Gastrocnemius medialis (tissue), 4 donors: ENCODE data around the gene KIF3A. TPM values are rescaled to one million over a fixed set of nuclear protein-coding genes. Genes with fewer than 3 reads are reported as not detected.
A peak's percentile ranks its signal among the peaks of the same experiment; 100 is the strongest.

Experiments used
- ATAC-seq, 2 donors: fragments of 150-250 bp; one replicate each; pipeline ENCODE4 v1.9.1; 2016
- DNase-seq, 2 donors: peaks; one replicate each; pipeline ENCODE4 v3.0.0-alpha.2; 2019
- H3K27ac ChIP-seq, 4 donors: fragments of 200-600 bp; sonication (generic); 1 replicate in 1 of 4; 2 replicates in 3 of 4; pipeline ENCODE4 v1.5.1; 2016 to 2018; ENCODE audit warnings: mild to moderate bottlenecking in 2 of 4, moderate library complexity in 1 of 4
- H3K27me3 ChIP-seq, 3 donors: fragments of 200-600 bp; sonication (generic) in 2 of 3; 1 replicate in 1 of 3; 2 replicates in 2 of 3; pipeline versions ENCODE4 v1.5.1 to v1.6.0; 2016 to 2019; ENCODE audit warnings: mild to moderate bottlenecking in 1 of 3, moderate library complexity in 1 of 3
- H3K36me3 ChIP-seq, 2 donors: fragments of 200-600 bp; sonication (generic) in 1 of 2; one replicate each; pipeline ENCODE4 v1.5.1; 2017 to 2018
- H3K4me1 ChIP-seq, 2 donors: fragments of 200-600 bp; sonication (generic) in 1 of 2; one replicate each; pipeline ENCODE4 v1.5.1; 2016 to 2017; ENCODE audit warnings: mild to moderate bottlenecking in 2 of 2
- H3K4me3 ChIP-seq, 4 donors: fragments of 200-600 bp; sonication (generic) in 3 of 4; 1 replicate in 1 of 4; 2 replicates in 3 of 4; pipeline ENCODE4 v1.5.1; 2016 to 2019; ENCODE audit warnings: mild to moderate bottlenecking in 2 of 4
- H3K9me3 ChIP-seq, 3 donors: fragments of 200-600 bp; sonication (generic) in 2 of 3; 1 replicate in 1 of 3; 2 replicates in 2 of 3; pipeline ENCODE4 v1.5.1; 2016 to 2019
- CTCF ChIP-seq, 5 experiments: fragments of 450-650 bp in 3 of 5; fragments of 200-600 bp in 2 of 5; sonication (generic) in 2 of 5; IDR thresholded peaks in 4 of 5; conservative IDR thresholded peaks in 1 of 5; 1 replicate in 4 of 5; 2 replicates in 1 of 5; pipeline ENCODE4 v1.5.1; 2016 to 2019; ENCODE audit warnings: antibody characterized with exemption in 5 of 5, mild to moderate bottlenecking in 3 of 5, moderate library complexity in 3 of 5
- POLR2A ChIP-seq, 2 donors: fragments of 450-650 bp; IDR thresholded peaks; one replicate each; pipeline ENCODE4 v1.6.1; 2017; ENCODE audit warnings: antibody characterized with exemption in 2 of 2, mild to moderate bottlenecking in 2 of 2, moderate library complexity in 2 of 2
- in situ Hi-C, 4 donors: fragments of 200-750 bp; cut with MboI; loops; one replicate each; pipeline versions ENCODE4 v1.15.0 to v1.8.0; 2017; ENCODE audit warnings: low sequenced_read_pairs in 4 of 4
- intact Hi-C: fragments of 100-400 bp; cut with DNase I; formaldehyde crosslinking; loops from one replicate; pipeline ENCODE4 v1.15.1; 2023; ENCODE audit warnings: low total_unique reads
- total RNA-seq, 4 donors: library from RNA; depleted of rRNA; stranded (reverse); fragments of >200 nt; gene quantifications; one replicate each; pipeline versions ENCODE4 v1.1.0 to v1.2.3, GENCODE V29; 2016

The KIF3A gene
- total RNA-seq, 4 donors from 2014 or later = 2.5 to 4.2 (median 3.4) TPM

DNA sequence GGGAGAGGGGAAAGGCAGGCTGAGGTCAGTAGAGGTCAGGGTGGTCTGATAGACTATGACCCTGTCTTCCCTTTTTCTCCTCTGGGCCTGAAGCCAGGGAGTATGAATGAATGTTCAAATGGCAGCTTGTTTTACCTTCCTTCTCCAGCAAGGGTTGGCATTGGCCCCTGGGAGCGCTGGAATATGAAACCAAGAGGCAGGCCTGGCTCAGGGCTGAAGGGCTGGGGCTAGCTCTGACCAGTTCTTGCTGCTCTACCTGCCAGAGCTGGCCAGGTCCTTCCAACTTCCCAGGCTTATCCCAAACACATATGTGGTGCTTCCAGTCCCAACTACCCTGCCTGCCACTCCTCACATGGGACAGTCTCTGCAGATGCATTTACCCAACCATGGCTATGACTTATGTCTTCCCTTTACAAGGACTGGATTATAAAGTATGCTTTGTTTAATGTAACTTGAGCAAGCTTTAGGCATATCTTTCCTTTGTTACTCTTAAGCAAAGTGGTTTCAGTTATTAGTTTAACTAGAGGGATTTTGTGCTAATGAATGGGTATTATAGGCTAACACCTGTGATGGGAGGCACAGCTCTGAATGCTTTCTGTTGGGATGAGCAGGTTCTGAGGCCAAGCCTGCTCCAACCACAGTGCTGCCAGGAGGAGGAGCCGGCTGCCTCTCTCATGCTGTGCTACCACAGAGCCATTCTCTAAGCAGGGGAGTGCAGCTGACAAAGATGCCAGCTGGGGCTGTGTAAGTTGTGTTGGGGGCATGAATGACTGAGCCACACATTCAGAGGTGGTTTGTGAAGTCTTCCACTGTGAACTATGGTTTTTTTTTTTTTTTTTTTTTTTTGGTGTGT is 16.0 kb upstream of the KIF3A start:
- DNase-seq (no peak), ATAC-seq (no peak)
- no peak overlapping the region for H3K4me3 ChIP-seq
- H3K9me3 ChIP-seq = no peaks in the 10 kb centered on the region
- intact Hi-C loops = no loop called here
- H3K4me1 ChIP-seq = peaks cover 0 to 2% of the 10 kb centered on the region in 2 donors
- no peaks in the 10 kb centered on the region for H3K36me3 ChIP-seq
- no peak overlapping the region for H3K27ac ChIP-seq
- in situ Hi-C loops = no loop called here
- peaks cover 0 to 4% (median 0%) of the 10 kb centered on the region in 3 donors for H3K27me3 ChIP-seq
- TF ChIP-seq CTCF (IDR thresholded peaks at IDR 0.05 in 4 of 5, conservative IDR thresholded peaks at IDR 0.05 in 1 of 5) = no peak
- no peak for TF ChIP-seq POLR2A (IDR thresholded peaks at IDR 0.05)

GRCh38 chr5:132752581-132753125 is 15.3 kb upstream of the KIF3A start:
- Histone ChIP-seq H3K4me1 (peaks cover 0 to 2% of the 10 kb centered on the region in 2 donors), H3K36me3 (no peaks in the 10 kb centered on the region), H3K4me3 (no peak overlapping the region), H3K27me3 (peaks cover 0 to 6% (median 4%) of the 10 kb centered on the region in 3 donors), H3K27ac (no peak overlapping the region), H3K9me3 (no peaks in the 10 kb centered on the region)
- ATAC-seq (no peak), DNase-seq (no peak)
- TF ChIP-seq POLR2A (IDR thresholded peaks at IDR 0.05) (no peak), CTCF (IDR thresholded peaks at IDR 0.05 in 4 of 5, conservative IDR thresholded peaks at IDR 0.05 in 1 of 5) (no peak)
- intact Hi-C loops (no loop called here), in situ Hi-C loops (no loop called here)

DNA sequence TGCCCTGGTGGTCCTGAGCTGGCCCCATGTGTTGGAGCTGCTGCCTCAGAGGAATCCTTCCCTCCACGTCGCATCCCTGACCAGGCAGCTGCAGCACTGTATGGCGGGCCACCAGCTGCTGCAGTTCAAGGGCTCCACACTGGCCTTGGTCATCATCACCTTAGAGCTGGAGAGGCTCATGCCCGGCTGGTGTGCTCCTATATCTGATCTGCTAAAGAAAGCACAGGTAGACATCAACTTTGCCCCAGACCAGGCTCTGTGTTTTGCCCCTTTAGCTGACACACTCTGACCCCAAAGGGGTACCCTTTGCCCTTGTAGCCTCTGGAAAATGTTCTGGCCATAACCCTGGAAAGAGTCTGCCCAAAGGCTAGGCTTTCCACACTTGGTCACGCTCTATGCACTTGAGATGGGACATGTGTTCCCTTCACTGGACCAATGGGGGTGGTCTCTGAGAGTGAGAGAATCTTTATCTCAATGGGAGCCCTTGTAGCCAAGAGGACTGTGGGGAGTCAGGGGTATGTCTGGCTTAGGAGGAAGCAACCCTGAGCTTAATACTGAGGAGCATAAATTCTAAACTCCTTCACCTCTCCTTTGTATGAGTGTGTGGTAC is 14.7 kb upstream of the KIF3A start:
- DNase-seq (no peak), ATAC-seq (no peak)
- H3K27me3 ChIP-seq = peaks cover 3 to 12% (median 8%) of the 10 kb centered on the region in 3 donors
- H3K9me3 ChIP-seq = no peaks in the 10 kb centered on the region
- peaks cover 0 to 2% of the 10 kb centered on the region in 2 donors for H3K4me1 ChIP-seq
- in situ Hi-C loops = no loop called here
- H3K36me3 ChIP-seq = no peaks in the 10 kb centered on the region
- intact Hi-C loops = no loop called here
- no peak overlapping the region for H3K4me3 ChIP-seq
- H3K27ac ChIP-seq = no peak overlapping the region
- TF ChIP-seq POLR2A (IDR thresholded peaks at IDR 0.05) (no peak), CTCF (IDR thresholded peaks at IDR 0.05 in 4 of 5, conservative IDR thresholded peaks at IDR 0.05 in 1 of 5) (no peak)

GRCh38 chr5:132751444-132751843 is 14.1 kb upstream of the KIF3A start:
- H3K4me3 ChIP-seq = no peak overlapping the region
- no peak overlapping the region for H3K27ac ChIP-seq
- no peaks in the 10 kb centered on the region for H3K36me3 ChIP-seq
- H3K9me3 ChIP-seq = no peaks in the 10 kb centered on the region
- in situ Hi-C loops (no loop called here), intact Hi-C loops (no loop called here)
- DNase-seq (peak; percentile 52 to 65), ATAC-seq (peak; percentile 69 to 70)
- peaks cover 0 to 2% of the 10 kb centered on the region in 2 donors for H3K4me1 ChIP-seq
- TF ChIP-seq CTCF (IDR thresholded peaks at IDR 0.05 in 4 of 5, conservative IDR thresholded peaks at IDR 0.05 in 1 of 5) (no peak), POLR2A (IDR thresholded peaks at IDR 0.05) (no peak)
- H3K27me3 ChIP-seq = peaks cover 8 to 18% (median 15%) of the 10 kb centered on the region in 3 donors
